ENCODE measurements around the gene ACVR1B.

Gene ACVR1B

DNA sequence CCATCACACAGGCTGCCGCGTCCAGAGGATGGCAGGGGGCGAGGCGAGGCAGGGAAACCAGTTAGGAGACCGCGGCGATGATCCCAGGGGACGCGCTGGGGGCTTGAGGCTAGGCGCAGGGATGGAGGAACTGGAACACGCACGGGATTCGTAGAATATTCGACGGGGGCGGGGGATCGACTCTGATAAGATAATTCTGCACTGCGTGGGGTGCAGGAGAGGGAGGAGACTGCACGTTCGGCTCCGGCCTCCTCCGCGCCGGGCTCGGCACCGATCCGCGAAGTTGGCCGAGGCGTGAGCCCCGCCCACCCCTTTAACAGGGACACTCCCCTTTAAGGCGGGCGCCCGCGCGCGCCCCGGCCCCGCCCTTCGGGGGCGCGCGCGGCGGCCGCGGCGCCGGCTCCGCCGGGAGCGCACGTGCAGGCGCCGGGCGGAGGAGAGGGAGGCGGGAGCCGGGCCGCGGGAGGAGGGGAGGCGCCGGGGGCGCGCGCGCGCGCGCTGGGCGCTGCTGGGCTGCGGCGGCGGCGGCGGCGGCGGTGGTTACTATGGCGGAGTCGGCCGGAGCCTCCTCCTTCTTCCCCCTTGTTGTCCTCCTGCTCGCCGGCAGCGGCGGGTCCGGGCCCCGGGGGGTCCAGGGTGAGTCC, at the start of gene ACVR1B:
Gene ACVR1B, plus strand, starts transcription at position 501 of the 644 bp plus-strand sequence. Its CDS starts 45 bp downstream, at position 546.
- H3K4me3 ChIP-seq (ENCODE audit: low read depth, low read length), result peak within 1 kb of the TSS; percentile 84
- DNase-seq (ENCODE audit: low read depth), result peak; percentile 92
- TF ChIP-seq POLR2A (IDR thresholded peaks at IDR 0.05; ENCODE audit: extremely low read depth, insufficient read length) (peak; percentile 30), MAX (IDR thresholded peaks at IDR 0.05; ENCODE audit: low read depth, low read length) (peak; percentile 28; the same call in 1 of the 2 replicates), MYC (IDR thresholded peaks at IDR 0.05; ENCODE audit: low read depth, low read length) (no peak)

DNA sequence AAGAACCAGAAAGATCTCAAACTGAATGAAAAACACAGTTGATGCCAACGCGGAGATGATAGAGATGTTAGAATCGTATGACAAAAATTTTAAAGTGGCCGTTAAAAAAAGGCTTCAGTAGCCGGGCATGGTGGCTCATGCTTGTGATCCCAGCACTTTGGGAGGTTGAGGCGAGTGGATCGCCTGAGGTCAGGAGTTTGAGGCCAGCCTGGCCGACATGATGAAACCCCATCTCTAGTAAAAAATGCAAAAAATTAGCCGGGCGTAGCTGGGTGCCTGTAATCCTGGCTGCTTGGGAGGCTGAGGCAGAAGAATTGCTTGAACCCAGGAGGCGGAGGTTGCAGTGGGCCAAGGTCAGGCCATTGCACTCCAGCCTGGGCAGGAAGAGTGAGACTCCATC, 49.6 kb upstream of the ACVR1B start:
- H3K4me3 ChIP-seq (ENCODE audit: low read depth, low read length), result no peak overlapping the region
- DNase-seq (ENCODE audit: low read depth), result no peak
- TF ChIP-seq CTCF (IDR thresholded peaks at IDR 0.05; ENCODE audit: low read depth, low read length), result no peak
- TF ChIP-seq MAX (IDR thresholded peaks at IDR 0.05; ENCODE audit: low read depth, low read length), result no peak
- TF ChIP-seq POLR2A (IDR thresholded peaks at IDR 0.05; ENCODE audit: extremely low read depth, insufficient read length), result no peak
- TF ChIP-seq MYC (IDR thresholded peaks at IDR 0.05; ENCODE audit: low read depth, low read length), result no peak

GRCh38 chr12:51904951-51905470, 46.5 kb upstream of the ACVR1B start:
- TF ChIP-seq POLR2A (IDR thresholded peaks at IDR 0.05; ENCODE audit: extremely low read depth, insufficient read length) (no peak), MAX (IDR thresholded peaks at IDR 0.05; ENCODE audit: low read depth, low read length) (no peak), CTCF (IDR thresholded peaks at IDR 0.05; ENCODE audit: low read depth, low read length) (no peak), MYC (IDR thresholded peaks at IDR 0.05; ENCODE audit: low read depth, low read length) (no peak)
- no peak overlapping the region for H3K4me3 ChIP-seq (ENCODE audit: low read depth, low read length)
- DNase-seq (ENCODE audit: low read depth), result peak; percentile 21

- TF ChIP-seq CTCF (IDR thresholded peaks at IDR 0.05; ENCODE audit: low read depth, low read length) (no peak), MAX (IDR thresholded peaks at IDR 0.05; ENCODE audit: low read depth, low read length) (no peak), POLR2A (IDR thresholded peaks at IDR 0.05; ENCODE audit: extremely low read depth, insufficient read length) (no peak), MYC (IDR thresholded peaks at IDR 0.05; ENCODE audit: low read depth, low read length) (no peak)
- DNase-seq (ENCODE audit: low read depth), result no peak
- H3K4me3 ChIP-seq (ENCODE audit: low read depth, low read length), result no peak overlapping the region
Observed at GRCh38 chr12:51905471-51906429, 45.7 kb upstream of the ACVR1B start.

DNA sequence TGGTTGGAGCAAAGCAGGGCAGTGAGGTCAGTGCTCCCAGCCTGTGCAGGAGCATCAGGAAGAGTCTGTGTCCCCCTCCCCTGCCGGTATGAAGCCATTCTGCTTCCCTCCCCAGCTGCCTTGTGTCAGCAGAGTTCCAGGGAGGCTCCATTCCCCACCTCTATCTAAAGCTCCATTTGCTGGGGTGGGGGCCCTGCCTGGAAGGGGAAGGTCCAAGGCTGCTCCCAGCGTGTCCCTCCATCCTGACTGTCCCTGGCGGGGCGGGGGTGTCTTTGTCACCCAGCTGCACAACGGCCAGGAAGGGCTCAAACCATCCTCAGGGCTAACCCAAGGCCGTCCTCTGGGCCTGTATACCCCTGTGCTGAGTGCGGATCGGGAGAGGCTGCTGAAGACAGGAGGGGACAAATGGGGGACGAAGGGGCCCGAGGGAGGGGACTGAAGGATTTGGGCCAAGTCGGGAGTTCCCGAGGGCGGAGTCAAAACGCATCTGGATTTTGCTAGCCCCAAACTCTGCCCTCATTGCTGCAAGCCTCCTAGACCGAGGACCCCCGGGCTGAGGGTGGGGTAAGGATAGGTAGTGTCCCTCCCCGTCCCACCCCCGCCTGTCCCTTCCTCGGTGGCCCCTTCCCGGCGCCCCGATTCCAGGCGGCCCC, 44.9 kb upstream of the ACVR1B start:
- DNase-seq (ENCODE audit: low read depth), result no peak
- no peak overlapping the region for H3K4me3 ChIP-seq (ENCODE audit: low read depth, low read length)
- no peak for TF ChIP-seq MYC (IDR thresholded peaks at IDR 0.05; ENCODE audit: low read depth, low read length)
- no peak for TF ChIP-seq MAX (IDR thresholded peaks at IDR 0.05; ENCODE audit: low read depth, low read length)
- TF ChIP-seq CTCF (IDR thresholded peaks at IDR 0.05; ENCODE audit: low read depth, low read length), result no peak
- no peak for TF ChIP-seq POLR2A (IDR thresholded peaks at IDR 0.05; ENCODE audit: extremely low read depth, insufficient read length)
